AG09309 (cell line): ENCODE results near the gene GFPT1.

ENCODE experiments used
- DNase-seq: peaks from one replicate; pipeline ENCODE4 v3.0.0-alpha.2; 2010; ENCODE audit warnings: low read depth
- H3K4me3 ChIP-seq: 2 replicates; pipeline ENCODE4 v1.5.1; 2011; ENCODE audit warnings: mild to moderate bottlenecking, low read depth, low read length, moderate library complexity; ENCODE audit not compliant: control insufficient read depth
- TF ChIP-seq, protein P1 (sequence below): IDR thresholded peaks from 2 replicates; pipeline ENCODE4 v1.5.1; 2011; ENCODE audit warnings: mild to moderate bottlenecking, low read depth, low read length, inconsistent platforms; ENCODE audit not compliant: insufficient read depth, control insufficient read depth; ENCODE audit errors: missing control alignments

GFPT1 gene

DNA sequence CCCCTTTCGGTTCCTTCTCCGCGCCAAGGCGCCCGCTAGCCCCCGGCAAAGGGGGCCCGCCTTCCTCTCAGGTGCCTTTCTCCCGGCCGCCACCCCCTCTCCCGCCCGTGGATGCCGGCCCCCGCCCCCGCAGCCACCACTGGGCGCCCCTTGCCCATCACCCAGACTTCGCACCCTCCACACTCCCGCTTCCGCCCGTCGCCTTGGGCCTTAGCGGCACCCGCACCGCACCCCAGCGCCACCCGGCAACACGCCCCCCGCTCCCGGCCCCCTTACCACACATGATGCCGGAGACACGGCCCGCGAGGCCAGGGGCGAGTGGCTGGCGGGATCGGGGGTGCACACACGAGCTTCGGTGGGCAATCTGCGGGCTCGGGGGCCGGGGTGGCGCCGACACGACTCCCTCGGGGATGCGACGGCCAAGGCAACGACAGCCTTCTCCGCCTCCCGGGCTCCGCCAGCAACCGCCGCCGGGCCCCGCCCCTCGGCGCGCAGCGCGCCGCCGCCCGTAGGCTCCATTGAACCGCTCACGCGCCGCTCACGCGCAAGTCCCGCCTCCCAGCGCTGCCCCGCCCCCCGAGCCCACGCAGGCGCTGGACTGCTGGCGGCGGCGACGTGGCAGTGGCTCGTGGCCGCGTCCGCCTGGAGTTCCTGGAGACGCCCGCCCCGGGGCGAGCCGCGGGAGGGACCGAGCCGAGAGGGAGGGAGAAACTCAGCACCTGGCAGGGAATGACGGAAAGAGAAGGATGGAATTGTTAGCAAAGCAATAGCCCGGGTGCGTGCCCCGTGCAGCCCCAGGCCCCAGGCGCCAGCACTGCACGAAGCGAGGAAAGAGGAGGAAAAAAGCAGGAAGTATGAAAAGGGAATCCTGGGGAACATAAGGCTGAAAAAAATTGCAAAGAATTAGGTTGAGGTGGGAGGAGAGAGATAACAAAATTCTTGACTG lies at the start of gene GFPT1:
TSS of gene GFPT1 (minus strand) at position 439 of the 946 bp plus-strand sequence. CDS start at position 283, 156 bp downstream.
- peak; percentile 65 for DNase-seq
- TF ChIP-seq, protein P1, sequence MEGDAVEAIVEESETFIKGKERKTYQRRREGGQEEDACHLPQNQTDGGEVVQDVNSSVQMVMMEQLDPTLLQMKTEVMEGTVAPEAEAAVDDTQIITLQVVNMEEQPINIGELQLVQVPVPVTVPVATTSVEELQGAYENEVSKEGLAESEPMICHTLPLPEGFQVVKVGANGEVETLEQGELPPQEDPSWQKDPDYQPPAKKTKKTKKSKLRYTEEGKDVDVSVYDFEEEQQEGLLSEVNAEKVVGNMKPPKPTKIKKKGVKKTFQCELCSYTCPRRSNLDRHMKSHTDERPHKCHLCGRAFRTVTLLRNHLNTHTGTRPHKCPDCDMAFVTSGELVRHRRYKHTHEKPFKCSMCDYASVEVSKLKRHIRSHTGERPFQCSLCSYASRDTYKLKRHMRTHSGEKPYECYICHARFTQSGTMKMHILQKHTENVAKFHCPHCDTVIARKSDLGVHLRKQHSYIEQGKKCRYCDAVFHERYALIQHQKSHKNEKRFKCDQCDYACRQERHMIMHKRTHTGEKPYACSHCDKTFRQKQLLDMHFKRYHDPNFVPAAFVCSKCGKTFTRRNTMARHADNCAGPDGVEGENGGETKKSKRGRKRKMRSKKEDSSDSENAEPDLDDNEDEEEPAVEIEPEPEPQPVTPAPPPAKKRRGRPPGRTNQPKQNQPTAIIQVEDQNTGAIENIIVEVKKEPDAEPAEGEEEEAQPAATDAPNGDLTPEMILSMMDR: no peak
- peak within 1 kb of the TSS; percentile 61 for H3K4me3 ChIP-seq

DNA sequence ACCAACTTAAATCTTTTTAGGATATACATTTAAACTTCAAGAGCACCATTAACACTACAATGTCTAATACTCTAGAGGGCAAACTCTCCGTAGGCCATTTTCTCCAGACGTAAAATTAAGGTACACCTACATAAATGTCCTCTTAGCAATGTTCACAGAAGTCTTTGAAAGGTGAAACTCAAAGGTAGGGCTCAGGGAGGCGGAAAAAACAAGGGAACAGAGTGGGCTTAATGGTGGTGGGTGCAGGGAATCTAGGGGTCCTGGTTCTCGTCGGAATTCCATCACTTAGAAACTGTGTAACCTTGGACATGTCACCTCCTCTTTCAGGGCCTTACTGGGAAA lies 49.5 kb upstream of the GFPT1 start:
- peak overlapping the region; percentile 93 for H3K4me3 ChIP-seq
- DNase-seq: no peak
- TF ChIP-seq, protein P1: no peak

DNA sequence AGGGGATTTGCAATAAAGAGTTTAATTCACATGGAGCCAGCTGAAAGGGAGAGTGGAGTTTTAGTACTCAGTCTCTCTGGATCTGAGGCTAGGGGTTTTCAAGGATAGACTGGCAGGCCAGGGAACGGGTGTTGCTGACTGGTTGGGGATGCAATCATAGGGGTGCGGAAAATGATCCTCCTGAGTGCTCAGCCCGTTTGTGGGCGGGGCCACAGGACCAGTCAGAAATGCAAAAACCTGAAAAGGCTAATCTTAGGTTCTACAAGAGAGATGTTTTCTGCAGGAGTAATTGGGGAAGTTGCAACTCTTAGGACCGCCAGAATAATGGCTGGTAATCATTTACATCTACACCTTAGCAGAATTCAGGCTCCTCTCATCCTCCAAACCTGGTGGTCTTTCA lies 47.7 kb upstream of the GFPT1 start:
- no peak overlapping the region for H3K4me3 ChIP-seq
- no peak for DNase-seq
- TF ChIP-seq, protein P1: no peak

DNA sequence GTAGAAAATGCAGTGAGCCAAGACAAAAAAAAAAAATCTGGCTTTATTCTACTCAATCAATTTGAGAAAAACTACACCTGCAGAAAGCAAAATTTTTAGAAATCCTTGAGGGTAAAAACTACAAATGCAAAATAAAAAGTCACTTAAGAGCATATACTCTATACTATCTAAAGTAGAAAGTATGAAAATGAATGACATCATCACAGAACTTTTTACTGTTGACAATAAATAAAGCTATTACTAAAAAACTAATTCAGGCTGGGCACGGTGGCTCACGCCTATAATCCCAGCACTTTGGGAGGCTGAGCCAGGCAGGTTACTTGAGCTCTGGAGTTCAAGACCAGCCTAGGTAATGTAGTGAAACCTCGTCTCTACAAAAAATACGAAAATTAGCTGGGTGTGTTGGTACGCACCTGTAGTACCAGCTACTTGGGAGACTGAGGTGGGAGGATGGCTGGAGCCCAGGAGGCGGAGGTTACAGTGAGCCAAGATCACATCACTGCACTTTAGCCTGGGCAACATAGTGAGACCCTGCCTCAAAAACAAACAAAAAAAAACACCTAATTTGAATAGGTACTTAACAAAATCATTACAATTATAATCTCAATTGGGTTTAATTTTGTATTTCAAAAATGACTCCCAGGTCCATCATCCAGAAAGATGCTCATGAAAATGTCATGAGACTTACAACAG lies 42.6 kb upstream of the GFPT1 start:
- H3K4me3 ChIP-seq: no peak overlapping the region
- TF ChIP-seq, protein P1: no peak
- no peak for DNase-seq

DNA sequence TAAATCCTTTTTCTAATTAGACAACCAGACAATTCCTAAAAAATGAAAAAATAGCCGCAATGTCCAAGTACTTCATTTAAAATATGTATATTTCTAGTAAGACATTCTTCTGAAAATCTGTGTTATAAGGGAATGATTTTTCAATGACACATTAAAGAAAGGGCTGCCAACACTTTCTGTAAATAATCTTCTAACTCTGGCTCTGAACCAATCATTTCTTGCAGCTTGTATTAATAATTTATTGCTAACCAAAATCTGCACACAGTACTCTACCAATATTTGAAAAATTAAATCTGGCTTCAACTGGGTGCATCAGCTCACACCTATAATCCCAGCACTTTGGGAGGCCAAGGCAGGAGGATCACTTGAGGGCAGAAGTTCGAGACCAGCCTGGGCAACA lies 42.0 kb upstream of the GFPT1 start:
- no peak for DNase-seq
- H3K4me3 ChIP-seq: no peak overlapping the region
- TF ChIP-seq, protein P1: no peak

DNA sequence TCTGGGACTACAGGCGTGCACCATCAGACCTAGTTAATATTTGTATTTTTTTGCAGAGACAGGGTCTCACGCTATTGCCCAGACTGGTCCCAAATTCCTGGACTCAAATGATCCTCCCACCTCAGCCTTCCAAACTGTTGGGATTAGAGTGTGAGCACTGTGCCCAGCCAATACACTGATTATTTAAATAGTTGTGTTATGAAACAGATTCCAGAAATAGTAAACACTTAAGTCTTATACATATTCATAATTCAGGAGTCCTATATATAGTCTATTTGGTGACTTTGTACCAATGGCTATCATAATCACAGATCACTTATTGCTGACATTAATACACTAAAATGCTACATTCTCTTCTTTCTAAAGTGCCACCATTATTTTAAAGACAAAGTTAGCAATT lies 37.4 kb upstream of the GFPT1 start:
- TF ChIP-seq, protein P1: no peak
- DNase-seq: no peak
- H3K4me3 ChIP-seq: no peak overlapping the region
